GM19455 (cell line): ENCODE results near the gene KRTAP3-1.
"Not testable (repeated sequence)": the region's sequence is repeated elsewhere in the genome, so short reads cannot be mapped to it uniquely, and the experiment has no call there.

ENCODE experiments used
- ATAC-seq: cut with Tn5 transposase; IDR thresholded peaks from one replicate; pipeline ENCODE4 v1.9.1; 2021; ENCODE audit not compliant: unreplicated experiment

Gene KRTAP3-1

GRCh38 chr17:41016578-41017215, 7.8 kb upstream of the KRTAP3-1 start:
- ATAC-seq = no peak

DNA sequence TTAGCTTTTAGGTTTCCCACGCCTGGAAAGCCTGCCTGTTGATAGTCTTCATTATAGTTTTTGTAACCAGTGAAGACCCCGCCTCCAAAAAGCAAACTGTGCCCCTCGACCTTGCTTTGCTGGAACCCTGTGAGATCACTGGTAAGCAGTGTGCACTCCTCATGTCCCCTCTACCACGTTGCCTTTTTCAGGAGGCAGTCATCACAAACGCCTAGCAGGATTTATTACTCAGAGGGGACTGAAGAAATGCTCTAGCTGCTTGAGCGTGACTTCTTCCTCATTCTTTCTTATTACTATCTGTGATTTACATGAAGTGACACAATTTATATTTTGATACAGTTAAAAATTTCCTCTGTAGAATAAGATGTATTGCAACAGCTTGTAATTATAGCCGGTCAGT, 6.5 kb upstream of the KRTAP3-1 start:
- ATAC-seq = no peak

GRCh38 chr17:41013606-41014005, 4.7 kb upstream of the KRTAP3-1 start:
- no peak for ATAC-seq

DNA sequence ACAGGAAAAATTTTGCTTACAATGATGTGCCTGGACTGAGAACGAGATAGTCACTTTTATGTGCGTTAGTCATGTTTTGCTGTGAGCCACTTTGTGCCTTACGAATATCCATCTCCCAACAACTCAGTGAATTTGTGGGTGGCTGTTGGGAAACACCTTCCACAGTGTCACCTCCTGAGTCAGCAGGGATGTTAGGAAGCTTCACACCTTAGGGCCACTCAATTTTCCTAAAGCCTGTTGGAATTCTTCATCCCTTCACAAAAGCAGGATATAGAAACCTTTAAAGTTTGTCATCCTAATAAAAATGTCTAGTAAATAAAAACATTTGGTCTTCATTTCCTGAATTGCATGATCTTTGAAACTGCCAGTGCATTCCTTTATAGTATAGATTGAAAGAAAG, 4.3 kb upstream of the KRTAP3-1 start:
- ATAC-seq = no peak

GRCh38 chr17:41012326-41013120, 3.6 kb upstream of the KRTAP3-1 start:
- ATAC-seq = no peak

GRCh38 chr17:41010441-41010840, 1.5 kb upstream of the KRTAP3-1 start:
- ATAC-seq = no peak

GRCh38 chr17:41009936-41010335, 1.0 kb upstream of the KRTAP3-1 start:
- no peak for ATAC-seq

- ATAC-seq = no peak
Observed at GRCh38 chr17:41009301-41009760, 403 bp upstream of the KRTAP3-1 start.

- ATAC-seq = no peak
Observed at GRCh38 chr17:41004397-41004796, 4.5 kb downstream of the KRTAP3-1 start.

DNA sequence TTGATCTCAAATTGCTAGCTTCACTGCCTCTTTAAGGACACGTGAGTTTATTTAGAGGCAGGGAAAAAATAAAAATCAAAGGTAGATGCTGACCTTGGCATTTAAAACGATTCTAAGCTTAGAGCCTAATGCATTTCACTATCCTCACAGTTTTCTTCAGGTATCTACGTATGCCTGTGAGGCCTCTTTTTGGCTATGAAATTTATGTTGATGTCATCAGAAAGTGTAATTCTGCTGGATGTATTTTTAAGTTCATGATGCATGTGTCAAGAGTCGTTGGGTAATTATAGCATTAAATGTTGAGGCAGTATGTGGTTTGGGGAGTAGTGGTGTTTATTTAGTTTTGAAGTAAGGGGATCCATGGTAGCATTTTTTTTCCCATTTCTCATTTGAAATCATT, 5.0 kb downstream of the KRTAP3-1 start:
- no peak for ATAC-seq

GRCh38 chr17:41002814-41003213, 6.1 kb downstream of the KRTAP3-1 start:
- no peak for ATAC-seq

DNA sequence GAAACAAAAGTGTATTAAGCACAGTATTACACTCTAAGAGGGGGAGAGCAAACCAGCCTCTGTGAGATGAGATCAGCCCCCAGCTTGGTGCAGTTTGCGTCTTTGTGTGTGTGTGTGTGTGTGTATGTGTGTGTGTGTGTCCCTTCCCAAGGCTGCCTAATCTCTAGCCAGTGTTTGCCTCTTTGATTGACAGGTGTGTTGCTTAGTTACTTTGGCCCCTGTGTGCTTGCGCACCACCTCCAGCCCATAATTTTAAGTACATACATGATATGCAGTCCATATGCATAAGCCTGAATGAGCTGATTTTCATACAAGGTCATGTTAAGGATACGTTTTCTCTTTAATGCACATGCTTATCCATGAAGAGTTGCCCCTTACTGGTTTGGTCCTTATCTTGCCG, 7.1 kb downstream of the KRTAP3-1 start:
- no peak for ATAC-seq

DNA sequence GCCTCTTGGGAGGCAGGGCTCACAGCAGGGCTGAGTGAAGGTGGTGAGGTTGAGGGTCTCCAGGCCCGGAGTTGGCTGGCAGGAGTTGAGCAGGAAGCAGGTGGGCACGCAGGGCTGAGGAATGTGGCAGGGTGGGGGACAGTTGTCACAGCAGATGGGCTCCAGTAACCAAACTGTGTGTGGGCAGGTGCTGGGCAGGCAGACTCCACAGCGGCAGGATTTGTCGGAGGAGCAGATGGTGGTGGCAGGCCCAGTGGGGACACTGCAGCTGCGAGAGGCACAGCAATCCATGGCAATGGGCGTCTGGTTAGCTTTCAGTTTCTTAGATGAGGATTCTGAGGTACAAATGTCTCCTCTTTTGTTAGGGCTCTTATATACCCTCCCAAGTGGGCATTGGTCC, 9.4 kb downstream of the KRTAP3-1 start, which contains the start of gene KRTAP3-2:
Gene KRTAP3-2 (minus strand): TSS at position 344 of the 400 bp plus-strand sequence. CDS start 53 bp downstream, at position 291.
- not testable (repeated sequence) for ATAC-seq

DNA sequence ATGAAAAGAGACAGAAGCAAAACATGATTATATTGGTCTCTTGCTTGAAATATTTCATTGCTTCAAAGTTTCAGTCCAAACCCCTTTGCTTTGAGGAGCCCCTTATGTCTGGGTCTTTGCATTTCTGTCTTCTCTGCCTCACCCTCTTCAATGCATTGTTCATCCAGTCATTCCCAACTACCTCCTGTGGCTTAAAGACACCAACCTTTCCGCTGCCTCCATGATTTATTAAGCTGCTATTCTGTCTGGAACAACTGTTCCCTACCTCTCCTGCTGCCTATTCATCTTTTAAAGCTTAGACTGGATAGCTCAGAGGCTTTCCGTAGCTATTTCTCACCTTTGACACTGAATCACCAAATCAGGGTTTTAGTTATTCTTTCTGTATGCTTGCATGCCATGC, 11.6 kb downstream of the KRTAP3-1 start:
- no peak for ATAC-seq

- no peak for ATAC-seq
Observed at GRCh38 chr17:40996829-40997228, 12.1 kb downstream of the KRTAP3-1 start.

DNA sequence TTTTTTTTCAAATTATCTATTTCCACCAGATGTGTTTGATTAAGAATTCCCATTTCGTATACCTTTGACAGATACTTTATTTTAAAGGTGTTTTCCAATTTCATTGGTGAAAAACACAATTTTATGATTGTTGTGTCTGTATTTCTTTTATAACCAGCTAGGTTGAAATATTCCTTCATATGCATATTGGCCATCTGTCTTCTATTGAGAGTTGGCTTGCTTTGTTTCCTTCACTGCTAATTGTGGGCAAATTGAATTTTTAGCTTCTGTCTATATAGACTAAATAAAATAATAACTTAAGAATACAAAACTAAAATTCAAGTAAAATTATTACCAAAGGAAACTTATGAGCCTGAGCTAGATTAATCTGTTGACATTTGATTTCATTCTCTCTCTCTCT, 13.8 kb downstream of the KRTAP3-1 start:
- ATAC-seq = no peak

DNA sequence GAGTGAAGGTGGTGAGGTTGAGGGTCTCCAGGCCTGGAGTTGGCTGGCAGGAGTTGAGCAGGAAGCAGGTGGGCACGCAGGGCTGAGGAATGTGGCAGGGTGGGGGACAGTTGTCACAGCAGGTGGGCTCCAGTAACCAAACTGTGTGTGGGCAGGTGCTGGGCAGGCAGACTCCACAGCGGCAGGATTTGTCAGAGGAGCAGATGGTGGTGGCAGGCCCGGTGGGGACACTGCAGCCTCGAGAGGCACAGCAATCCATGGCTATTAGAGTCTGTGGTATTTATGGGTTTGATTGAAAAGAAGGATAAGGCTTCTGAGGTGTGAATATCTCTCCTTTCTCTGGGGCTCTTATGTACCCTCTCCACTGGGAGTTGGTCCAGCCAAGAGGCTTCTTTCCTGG, 15.1 kb downstream of the KRTAP3-1 start, which contains the start of gene KRTAP3-3:
Gene KRTAP3-3 (minus strand): TSS at position 326 of the 400 bp plus-strand sequence. CDS start 67 bp downstream, at position 259.
- no peak for ATAC-seq

- ATAC-seq = no peak
Observed at GRCh38 chr17:40993084-40993483, 15.8 kb downstream of the KRTAP3-1 start.

DNA sequence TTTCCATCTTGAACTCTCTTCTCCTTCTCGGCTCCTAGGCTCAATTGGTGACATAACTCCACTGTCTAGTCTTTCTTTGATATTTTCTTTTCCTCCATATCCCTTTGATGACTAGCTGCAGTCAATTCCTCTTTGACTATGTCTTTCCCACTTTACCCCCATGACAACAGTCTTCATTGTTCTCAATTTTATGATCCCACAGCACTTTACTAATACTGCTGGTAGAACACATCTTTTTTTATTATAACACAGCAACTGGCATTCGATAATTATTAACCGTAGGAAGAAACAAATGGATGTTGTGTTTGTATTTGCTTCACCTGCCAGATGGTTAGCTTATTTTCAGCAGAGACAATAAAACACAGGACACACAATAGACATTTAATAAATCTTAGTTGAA, 16.3 kb downstream of the KRTAP3-1 start:
- no peak for ATAC-seq

GRCh38 chr17:40986920-40987319, 22.0 kb downstream of the KRTAP3-1 start:
- ATAC-seq = no peak

DNA sequence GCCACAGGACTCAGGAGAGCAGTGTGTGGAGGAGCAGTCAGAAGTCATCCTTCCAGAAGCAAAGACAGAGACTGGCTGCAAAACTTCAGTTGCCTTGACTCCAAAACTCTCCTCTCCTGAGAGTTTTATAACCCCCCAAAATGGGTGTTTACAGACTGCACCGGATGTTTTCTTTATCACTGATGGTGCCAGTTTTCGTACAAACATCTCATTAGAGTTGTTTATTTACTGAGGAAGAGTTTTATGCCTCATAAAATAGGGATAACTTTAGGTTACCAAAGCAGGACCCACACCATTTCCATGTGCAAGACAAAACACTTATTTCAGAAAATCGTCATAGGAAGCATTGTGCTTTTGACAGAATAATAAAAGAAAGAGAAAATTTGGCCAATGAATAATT, 24.7 kb downstream of the KRTAP3-1 start, which contains the start of gene KRT40:
Gene KRT40 (minus strand): TSS at position 101 of the 400 bp plus-strand sequence. CDS start 53 bp downstream, at position 48.
- ATAC-seq = no peak

DNA sequence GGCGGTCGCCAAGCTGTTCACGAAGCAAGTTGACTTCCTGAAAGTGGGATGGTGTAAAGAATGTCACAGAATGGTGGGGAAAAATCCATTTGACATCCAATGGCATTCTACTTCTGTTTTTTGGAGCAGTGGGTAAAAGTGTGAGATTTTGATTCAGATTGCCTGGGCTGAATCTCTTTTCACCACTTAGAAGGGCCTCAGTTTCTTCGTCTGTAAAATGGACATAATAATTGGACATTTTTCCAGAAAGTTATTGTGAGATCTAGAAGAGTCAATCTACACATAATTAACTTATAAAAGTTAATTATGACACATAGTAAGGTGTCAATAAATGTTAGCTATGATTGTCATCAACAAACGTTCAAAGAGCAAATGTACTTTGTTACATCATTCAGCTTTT, 27.8 kb downstream of the KRTAP3-1 start:
- ATAC-seq = no peak
